Progenitor cell of endocrine pancreas (in vitro differentiated cells): ENCODE measurements around the gene TMIGD2. TPM values are rescaled to one million over a fixed set of nuclear protein-coding genes. Genes with fewer than 3 reads are reported as not detected.
"Not testable (repeated sequence)": the region's sequence is repeated elsewhere in the genome, so short reads cannot be mapped to it uniquely, and the experiment has no call there.

Experiments
- DNase-seq: peaks from one replicate; pipeline ENCODE4 v3.0.0; 2021; ENCODE audit warnings: low spot score; ENCODE audit not compliant: unreplicated experiment
- H3K27ac Mint-ChIP-seq: 2 replicates; pipeline ENCODE4 v1.8.0; 2021; ENCODE audit warnings: mild to moderate bottlenecking, moderate library complexity, mixed read lengths
- H3K27me3 Mint-ChIP-seq: 2 replicates; pipeline ENCODE4 v1.8.0; 2021; ENCODE audit warnings: mixed read lengths
- H3K36me3 Mint-ChIP-seq: 2 replicates; pipeline ENCODE4 v1.8.0; 2022; ENCODE audit warnings: mixed read lengths; ENCODE audit not compliant: insufficient read depth
- H3K4me1 Mint-ChIP-seq: 2 replicates; pipeline ENCODE4 v1.8.0; 2021; ENCODE audit warnings: low read depth, mixed read lengths
- H3K4me3 Mint-ChIP-seq: 2 replicates; pipeline ENCODE4 v1.8.0; 2021; ENCODE audit warnings: low read depth, mild to moderate bottlenecking, moderate library complexity, mixed read lengths
- H3K9me3 Mint-ChIP-seq: 2 replicates; pipeline ENCODE4 v1.8.0; 2021; ENCODE audit warnings: low read depth, mixed read lengths
- long read RNA-seq: library from polyadenylated mRNA; unstranded; transcript quantifications from one replicate; pipeline ENCODE4 v2.0.0, GENCODE V29; 2020
- total RNA-seq: library from RNA; stranded (reverse); gene quantifications from 2 replicates; pipeline ENCODE4 v1.2.1, GENCODE V29; 2021
- TF ChIP-seq, protein P1 (sequence below): fragments of 200-600 bp; sonication (generic); IDR thresholded peaks from one replicate; pipeline ENCODE4 v1.5.0; 2021; ENCODE audit warnings: antibody characterized with exemption, mild to moderate bottlenecking; ENCODE audit not compliant: unreplicated experiment

Gene TMIGD2
- total RNA-seq: not detected in 2 replicates
- long read RNA-seq: 0 reads

- DNase-seq: no peak
- Mint-ChIP-seq H3K27me3 (no peaks in the 10 kb centered on the region), H3K36me3 (no peaks in the 10 kb centered on the region), H3K4me1 (peaks cover 2% of the 10 kb centered on the region), H3K27ac (peak within 1 kb of the TSS; percentile 44), H3K9me3 (no peaks in the 10 kb centered on the region), H3K4me3 (no peak within 1 kb of the TSS)
- TF ChIP-seq, protein P1, sequence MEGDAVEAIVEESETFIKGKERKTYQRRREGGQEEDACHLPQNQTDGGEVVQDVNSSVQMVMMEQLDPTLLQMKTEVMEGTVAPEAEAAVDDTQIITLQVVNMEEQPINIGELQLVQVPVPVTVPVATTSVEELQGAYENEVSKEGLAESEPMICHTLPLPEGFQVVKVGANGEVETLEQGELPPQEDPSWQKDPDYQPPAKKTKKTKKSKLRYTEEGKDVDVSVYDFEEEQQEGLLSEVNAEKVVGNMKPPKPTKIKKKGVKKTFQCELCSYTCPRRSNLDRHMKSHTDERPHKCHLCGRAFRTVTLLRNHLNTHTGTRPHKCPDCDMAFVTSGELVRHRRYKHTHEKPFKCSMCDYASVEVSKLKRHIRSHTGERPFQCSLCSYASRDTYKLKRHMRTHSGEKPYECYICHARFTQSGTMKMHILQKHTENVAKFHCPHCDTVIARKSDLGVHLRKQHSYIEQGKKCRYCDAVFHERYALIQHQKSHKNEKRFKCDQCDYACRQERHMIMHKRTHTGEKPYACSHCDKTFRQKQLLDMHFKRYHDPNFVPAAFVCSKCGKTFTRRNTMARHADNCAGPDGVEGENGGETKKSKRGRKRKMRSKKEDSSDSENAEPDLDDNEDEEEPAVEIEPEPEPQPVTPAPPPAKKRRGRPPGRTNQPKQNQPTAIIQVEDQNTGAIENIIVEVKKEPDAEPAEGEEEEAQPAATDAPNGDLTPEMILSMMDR: no peak
These were observed at the start of gene TMIGD2 for GRCh38 chr19:4302243-4302640. TMIGD2 (minus strand) TSS chr19:4302389; CDS start chr19:4302385, 4 bp downstream.

- no peaks in the 10 kb centered on the region for H3K4me1 Mint-ChIP-seq
- H3K4me3 Mint-ChIP-seq: no peak overlapping the region
- DNase-seq: no peak
- H3K27ac Mint-ChIP-seq: no peak overlapping the region
- TF ChIP-seq, protein P1: no peak
- no peaks in the 10 kb centered on the region for H3K27me3 Mint-ChIP-seq
- H3K9me3 Mint-ChIP-seq: no peaks in the 10 kb centered on the region
- peaks cover 15% of the 10 kb centered on the region for H3K36me3 Mint-ChIP-seq
These were observed 48.5 kb upstream of the TMIGD2 start for GRCh38 chr19:4350726-4351125.

GRCh38 chr19:4350111-4350510 lies 47.9 kb upstream of the TMIGD2 start:
- Mint-ChIP-seq H3K27me3 (no peaks in the 10 kb centered on the region), H3K9me3 (no peaks in the 10 kb centered on the region), H3K4me3 (no peak overlapping the region), H3K27ac (no peak overlapping the region), H3K4me1 (no peaks in the 10 kb centered on the region), H3K36me3 (peaks cover 18% of the 10 kb centered on the region)
- TF ChIP-seq, protein P1: no peak
- no peak for DNase-seq

DNA sequence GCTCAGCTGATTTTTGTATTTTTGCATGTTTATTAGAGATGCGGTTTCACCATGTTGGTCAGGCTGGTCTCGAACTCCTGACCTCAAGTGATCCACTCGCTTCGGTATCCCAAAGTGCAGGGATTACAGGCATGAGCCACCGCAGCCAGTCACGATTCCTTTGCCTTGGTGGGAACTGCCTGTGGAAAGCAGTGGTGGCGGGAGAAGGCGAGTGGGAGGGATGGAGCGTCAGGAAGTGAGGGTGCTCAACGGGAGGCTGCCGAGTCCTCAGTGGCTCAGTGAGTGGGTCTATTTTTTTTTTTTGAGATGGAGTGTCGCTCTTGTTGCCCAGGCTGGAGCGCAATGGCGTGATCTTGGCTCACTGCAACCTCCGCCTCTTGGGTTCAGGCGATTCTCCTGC lies 47.0 kb upstream of the TMIGD2 start:
- peaks cover 18% of the 10 kb centered on the region for H3K36me3 Mint-ChIP-seq
- not testable (repeated sequence) for H3K4me3 Mint-ChIP-seq, DNase-seq, H3K4me1 Mint-ChIP-seq, H3K27ac Mint-ChIP-seq, H3K27me3 Mint-ChIP-seq, H3K9me3 Mint-ChIP-seq

- TF ChIP-seq, protein P1: no peak
- Mint-ChIP-seq H3K27ac (no peak overlapping the region), H3K36me3 (peaks cover 16% of the 10 kb centered on the region), H3K4me1 (peaks cover 2% of the 10 kb centered on the region), H3K9me3 (no peaks in the 10 kb centered on the region), H3K27me3 (no peaks in the 10 kb centered on the region), H3K4me3 (no peak overlapping the region)
- no peak for DNase-seq
These were observed 45.3 kb upstream of the TMIGD2 start for GRCh38 chr19:4347521-4347920.

- Mint-ChIP-seq H3K36me3 (peaks cover 16% of the 10 kb centered on the region), H3K27me3 (no peaks in the 10 kb centered on the region), H3K4me3 (peak overlapping the region; percentile 21), H3K27ac (no peak overlapping the region), H3K9me3 (no peaks in the 10 kb centered on the region), H3K4me1 (peaks cover 6% of the 10 kb centered on the region)
- no peak for DNase-seq
- TF ChIP-seq, protein P1: no peak
These were observed 43.8 kb upstream of the TMIGD2 start for GRCh38 chr19:4346020-4346383.
